GM13977 (cell line): ENCODE results near the gene DPEP3.

Experiments
- DNase-seq: peaks from one replicate; pipeline ENCODE4 v3.0.0; 2012; ENCODE audit warnings: low spot score
- in situ Hi-C: fragments of 300-500 bp; cut with MboI; formaldehyde crosslinking; loops from one replicate; pipeline ENCODE4 v1.12.0; 2022; ENCODE audit warnings: low sequenced_read_pairs, low pct_unique_long_range_greater_than_20kb, mixed read lengths, inconsistent platforms; ENCODE audit not compliant: unreplicated experiment
- TF ChIP-seq, protein P1 (sequence below): IDR thresholded peaks from 2 replicates; pipeline ENCODE4 v1.5.1; 2012; ENCODE audit warnings: mild to moderate bottlenecking, control low read depth; ENCODE audit not compliant: insufficient read depth; ENCODE audit errors: extremely low read depth, missing control alignments

DPEP3 gene

GRCh38 chr16:67992661-67993206, 12.4 kb upstream of the DPEP3 start:
- DNase-seq: peak; percentile 22
- TF ChIP-seq, protein P1, sequence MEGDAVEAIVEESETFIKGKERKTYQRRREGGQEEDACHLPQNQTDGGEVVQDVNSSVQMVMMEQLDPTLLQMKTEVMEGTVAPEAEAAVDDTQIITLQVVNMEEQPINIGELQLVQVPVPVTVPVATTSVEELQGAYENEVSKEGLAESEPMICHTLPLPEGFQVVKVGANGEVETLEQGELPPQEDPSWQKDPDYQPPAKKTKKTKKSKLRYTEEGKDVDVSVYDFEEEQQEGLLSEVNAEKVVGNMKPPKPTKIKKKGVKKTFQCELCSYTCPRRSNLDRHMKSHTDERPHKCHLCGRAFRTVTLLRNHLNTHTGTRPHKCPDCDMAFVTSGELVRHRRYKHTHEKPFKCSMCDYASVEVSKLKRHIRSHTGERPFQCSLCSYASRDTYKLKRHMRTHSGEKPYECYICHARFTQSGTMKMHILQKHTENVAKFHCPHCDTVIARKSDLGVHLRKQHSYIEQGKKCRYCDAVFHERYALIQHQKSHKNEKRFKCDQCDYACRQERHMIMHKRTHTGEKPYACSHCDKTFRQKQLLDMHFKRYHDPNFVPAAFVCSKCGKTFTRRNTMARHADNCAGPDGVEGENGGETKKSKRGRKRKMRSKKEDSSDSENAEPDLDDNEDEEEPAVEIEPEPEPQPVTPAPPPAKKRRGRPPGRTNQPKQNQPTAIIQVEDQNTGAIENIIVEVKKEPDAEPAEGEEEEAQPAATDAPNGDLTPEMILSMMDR: no peak
- in situ Hi-C loops: no loop called here

GRCh38 chr16:67990018-67990386, 9.7 kb upstream of the DPEP3 start:
- in situ Hi-C loops: no loop called here
- TF ChIP-seq, protein P1: no peak

GRCh38 chr16:67989322-67990017, 9.2 kb upstream of the DPEP3 start:
- TF ChIP-seq, protein P1: no peak
- in situ Hi-C loops: no loop called here
- DNase-seq: peak; percentile 59

More at GRCh38 chr16:67990018-67990386, 9.7 kb upstream of the DPEP3 start:
- no peak for DNase-seq

DNA sequence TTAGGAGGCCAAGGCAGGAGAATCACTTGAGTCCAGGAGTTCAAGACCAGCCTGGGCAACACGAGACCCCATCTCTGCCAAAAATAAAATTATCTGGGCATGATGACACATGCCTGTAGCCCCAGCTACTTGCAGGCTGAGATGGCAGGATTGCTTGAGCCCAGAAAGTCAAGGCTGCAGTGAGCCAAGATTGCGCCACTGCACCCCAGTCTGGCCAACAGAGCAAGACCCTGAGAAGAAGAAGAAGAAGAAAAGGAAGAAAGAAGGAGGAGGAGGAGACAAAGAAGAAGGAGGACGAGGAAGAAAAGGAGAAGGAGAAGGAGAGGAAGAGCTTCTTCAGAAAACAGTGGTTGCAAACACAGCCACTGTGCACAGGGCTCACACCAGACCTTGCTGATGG, 8.4 kb upstream of the DPEP3 start:
- DNase-seq: no peak
- in situ Hi-C loops: no loop called here
- TF ChIP-seq, protein P1: no peak

DNA sequence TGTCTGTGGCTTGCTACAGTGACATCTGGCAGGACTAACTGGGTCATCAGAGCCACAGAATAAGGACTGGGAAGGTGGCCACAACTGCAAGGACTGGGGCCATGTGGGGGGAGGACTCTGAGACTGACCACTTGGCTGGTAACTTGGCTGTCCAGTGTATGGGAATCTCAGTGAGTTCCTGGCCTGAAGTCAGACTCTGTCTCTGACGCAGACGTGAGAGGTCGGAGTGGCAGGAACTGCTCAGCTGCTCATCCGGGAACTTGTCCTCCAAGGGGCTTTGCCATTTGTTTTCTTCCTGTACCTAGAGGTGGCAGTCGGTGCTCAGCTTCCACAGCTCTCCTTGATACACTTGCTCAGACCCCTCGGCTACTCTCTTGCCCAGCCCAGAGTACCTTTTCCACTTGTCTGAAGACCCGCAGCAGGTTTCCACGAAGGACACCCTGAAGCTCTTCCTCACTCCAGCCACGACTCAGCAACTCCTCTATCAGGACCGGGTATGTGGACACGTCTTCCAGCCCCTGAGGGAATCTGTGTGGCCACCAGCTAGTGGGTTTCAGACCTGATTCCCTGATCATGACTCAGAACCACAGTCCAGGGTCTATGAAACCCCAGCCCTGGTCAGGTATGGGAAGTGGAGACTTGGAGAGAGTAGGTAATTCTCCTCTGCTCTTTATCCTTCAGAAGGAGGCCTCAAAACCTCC, 7.3 kb upstream of the DPEP3 start:
- TF ChIP-seq, protein P1: no peak
- peak; percentile 2 for DNase-seq
- in situ Hi-C loops: no loop called here

- TF ChIP-seq, protein P1: no peak
- in situ Hi-C loops: no loop called here
- DNase-seq: peak; percentile 2
Measured at GRCh38 chr16:67986949-67987348, 6.7 kb upstream of the DPEP3 start.
